ENCODE measurements around the gene SLC22A4.

GRCh38 chr5:132319975-132320374 lies 25.8 kb downstream of the SLC22A4 start:
- TF ChIP-seq CTCF (IDR thresholded peaks at IDR 0.05): no peak
- no peak for TF ChIP-seq POLR2A (IDR thresholded peaks at IDR 0.05)
